Memory B cell (primary cell): ENCODE measurements around the gene TBL2.
"Not testable (repeated sequence)": the region's sequence is repeated elsewhere in the genome, so short reads cannot be mapped to it uniquely, and the experiment has no call there.

Experiments
- ATAC-seq: fragments of 150-1000 bp; cut with Tn5 transposase; 2 replicates; pipeline ENCODE4 v1.10.0; 2021; ENCODE audit warnings: low read depth, mild to moderate bottlenecking, moderate library complexity
- DNase-seq, 2 donors: peaks; one replicate each; pipeline ENCODE4 v3.0.0; 2022; ENCODE audit warnings: low spot score in 2 of 2
- H3K27ac Mint-ChIP-seq: one replicate; pipeline ENCODE4 v1.8.0; 2022; ENCODE audit warnings: mild to moderate bottlenecking, moderate library complexity, mixed read lengths
- H3K27me3 Mint-ChIP-seq: one replicate; pipeline ENCODE4 v1.8.0; 2022; ENCODE audit warnings: mixed read lengths
- H3K36me3 Mint-ChIP-seq: one replicate; pipeline ENCODE4 v1.8.0; 2022; ENCODE audit warnings: mild to moderate bottlenecking, mixed read lengths
- H3K4me1 Mint-ChIP-seq: one replicate; pipeline ENCODE4 v1.8.0; 2022; ENCODE audit warnings: mixed read lengths
- H3K4me3 Mint-ChIP-seq: one replicate; pipeline ENCODE4 v1.8.0; 2022; ENCODE audit warnings: mild to moderate bottlenecking, moderate library complexity, mixed read lengths
- H3K9me3 Mint-ChIP-seq: one replicate; pipeline ENCODE4 v1.8.0; 2022; ENCODE audit warnings: mixed read lengths

The TBL2 gene

DNA sequence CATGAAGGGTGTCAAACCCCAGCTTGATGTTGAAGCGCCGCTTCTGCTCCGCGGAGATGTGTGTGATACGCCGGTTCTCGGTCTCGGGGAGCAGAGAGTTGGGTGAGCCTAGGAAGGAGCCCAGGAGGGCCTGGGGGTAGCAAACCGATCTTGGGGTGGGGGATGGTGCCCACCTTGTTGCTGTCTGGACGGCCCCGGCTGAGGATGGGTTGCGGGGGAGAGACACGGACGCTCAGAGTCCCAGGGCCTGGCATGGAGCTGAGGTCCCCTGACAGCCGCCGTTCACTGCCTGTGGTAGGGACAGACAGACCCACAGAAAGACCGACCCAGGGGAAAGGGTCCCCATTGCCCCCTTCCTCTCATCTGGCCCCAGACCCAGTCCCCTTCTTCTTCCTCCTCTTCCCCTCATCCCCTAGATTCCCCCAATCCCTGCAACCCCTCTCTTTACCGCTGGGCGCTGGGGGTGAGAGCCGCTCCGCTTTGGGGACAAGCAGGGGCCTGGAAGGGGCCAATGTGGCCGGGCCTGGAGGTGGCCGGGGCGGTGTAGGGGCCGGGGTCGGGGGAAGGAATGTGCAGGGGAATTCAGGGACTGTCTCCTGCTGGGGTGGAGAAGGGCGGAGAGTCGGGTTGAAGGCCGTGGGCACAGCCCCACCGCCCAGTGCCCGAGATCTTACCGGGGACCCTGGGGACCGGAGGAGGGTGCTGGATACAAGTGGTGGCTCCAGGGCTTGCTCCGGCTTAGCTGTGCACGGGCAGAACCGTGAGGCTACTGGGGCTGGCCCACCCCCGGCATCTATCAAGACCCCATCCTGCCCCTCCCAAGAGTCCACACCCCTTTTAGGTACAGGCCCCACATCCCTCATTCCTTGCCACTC is 18.0 kb upstream of the TBL2 start:
- Mint-ChIP-seq H3K4me3 (no peak overlapping the region), H3K9me3 (no peaks in the 10 kb centered on the region), H3K36me3 (peaks cover 2% of the 10 kb centered on the region), H3K27ac (no peak overlapping the region), H3K27me3 (peaks cover 22% of the 10 kb centered on the region), H3K4me1 (no peaks in the 10 kb centered on the region)
- DNase-seq (no peak), ATAC-seq (no peak)

GRCh38 chr7:73595358-73595757 is 17.0 kb upstream of the TBL2 start:
- Mint-ChIP-seq H3K27me3 (peaks cover 23% of the 10 kb centered on the region), H3K27ac (no peak overlapping the region), H3K36me3 (peaks cover 2% of the 10 kb centered on the region), H3K4me3 (no peak overlapping the region), H3K9me3 (no peaks in the 10 kb centered on the region), H3K4me1 (no peaks in the 10 kb centered on the region)
- no peak for ATAC-seq
- no peak for DNase-seq

GRCh38 chr7:73593207-73594045 is 15.0 kb upstream of the TBL2 start:
- no peaks in the 10 kb centered on the region for H3K9me3 Mint-ChIP-seq
- H3K36me3 Mint-ChIP-seq = peaks cover 2% of the 10 kb centered on the region
- peaks cover 14% of the 10 kb centered on the region for H3K27me3 Mint-ChIP-seq
- no peak overlapping the region for H3K27ac Mint-ChIP-seq
- no peaks in the 10 kb centered on the region for H3K4me1 Mint-ChIP-seq
- H3K4me3 Mint-ChIP-seq = no peak overlapping the region
- no peak for ATAC-seq
- no peak for DNase-seq

DNA sequence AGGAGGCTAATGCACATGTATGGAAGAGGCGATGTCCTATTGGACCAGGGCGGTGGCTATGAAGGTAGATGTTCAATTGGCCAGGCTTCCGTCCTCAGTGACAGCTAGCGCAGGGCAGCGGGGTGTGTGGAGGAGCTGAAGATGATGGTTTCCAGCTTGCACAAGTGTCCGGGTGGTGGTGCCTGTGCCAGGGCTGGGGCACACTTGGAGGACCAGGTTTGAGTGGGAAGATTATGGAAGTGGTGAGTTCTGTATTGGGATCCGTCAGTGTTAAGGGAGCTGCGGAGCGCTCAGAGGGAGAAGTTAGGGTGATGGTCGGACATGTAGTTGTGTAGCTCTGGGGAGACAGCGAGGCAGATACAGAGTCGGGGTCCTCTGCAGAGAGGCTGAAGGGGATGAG is 8.5 kb upstream of the TBL2 start:
- Mint-ChIP-seq H3K36me3 (no peaks in the 10 kb centered on the region), H3K4me1 (peaks cover 6% of the 10 kb centered on the region), H3K4me3 (no peak overlapping the region), H3K27me3 (peaks cover 3% of the 10 kb centered on the region), H3K9me3 (no peaks in the 10 kb centered on the region), H3K27ac (no peak overlapping the region)
- no peak for ATAC-seq
- DNase-seq = no peak

DNA sequence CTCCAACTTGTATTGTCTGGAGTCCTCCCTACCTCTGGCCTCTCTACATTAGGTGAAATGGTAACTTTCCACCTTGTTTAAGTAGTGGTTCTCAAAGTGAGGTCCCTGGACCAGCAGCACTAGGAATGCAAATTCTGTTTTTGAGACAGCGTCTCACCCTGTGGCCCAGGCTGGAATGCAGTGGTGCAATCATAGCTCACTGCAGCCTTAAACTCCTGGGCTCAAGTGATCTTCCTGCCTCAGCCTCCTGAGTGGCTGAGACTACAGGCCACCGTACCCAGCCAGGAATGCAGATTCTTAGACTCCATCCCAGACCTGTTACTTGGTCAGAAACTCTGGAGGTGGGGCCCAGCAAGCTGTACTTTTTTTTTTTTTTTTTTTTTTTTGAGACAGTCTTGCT is 6.8 kb upstream of the TBL2 start:
- Mint-ChIP-seq H3K36me3 (no peaks in the 10 kb centered on the region), H3K4me1 (peaks cover 6% of the 10 kb centered on the region), H3K9me3 (no peaks in the 10 kb centered on the region), H3K27me3 (no peaks in the 10 kb centered on the region), H3K4me3 (no peak overlapping the region), H3K27ac (no peak overlapping the region)
- DNase-seq (no peak), ATAC-seq (no peak)

- H3K9me3 Mint-ChIP-seq = no peaks in the 10 kb centered on the region
- DNase-seq (no peak), ATAC-seq (no peak)
- no peaks in the 10 kb centered on the region for H3K27me3 Mint-ChIP-seq
- peaks cover 10% of the 10 kb centered on the region for H3K4me1 Mint-ChIP-seq
- H3K4me3 Mint-ChIP-seq = no peak overlapping the region
- H3K36me3 Mint-ChIP-seq = no peaks in the 10 kb centered on the region
- H3K27ac Mint-ChIP-seq = no peak overlapping the region
These were observed 4.4 kb upstream of the TBL2 start for GRCh38 chr7:73582664-73583202.

DNA sequence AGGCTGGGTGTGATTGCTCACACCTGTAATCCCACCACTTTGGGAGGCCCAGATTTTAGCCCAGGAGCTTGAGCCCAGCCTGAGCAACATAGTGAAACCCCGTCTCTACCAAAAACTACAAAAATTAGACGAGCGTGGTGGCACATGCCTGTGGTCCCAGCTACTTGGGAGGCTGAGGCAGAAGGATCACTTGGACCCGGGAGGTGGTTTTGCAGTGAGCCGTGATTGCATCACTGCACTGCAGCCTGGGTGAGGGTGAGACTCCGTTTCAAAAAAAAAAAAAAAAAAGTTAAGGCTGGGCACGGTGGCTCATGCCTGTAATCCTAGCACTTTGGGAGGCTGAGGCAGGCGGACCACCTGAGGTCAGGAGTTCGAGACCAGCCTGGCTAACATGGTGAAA is 2.6 kb upstream of the TBL2 start:
- H3K4me3 Mint-ChIP-seq, H3K36me3 Mint-ChIP-seq, H3K9me3 Mint-ChIP-seq, DNase-seq, H3K27me3 Mint-ChIP-seq, H3K27ac Mint-ChIP-seq, ATAC-seq: not testable (repeated sequence)
- peaks cover 16% of the 10 kb centered on the region for H3K4me1 Mint-ChIP-seq

GRCh38 chr7:73577627-73578341 is 595 bp downstream of the TBL2 start:
- Mint-ChIP-seq H3K36me3 (peaks cover 3% of the 10 kb centered on the region), H3K4me1 (peaks cover 18% of the 10 kb centered on the region), H3K9me3 (no peaks in the 10 kb centered on the region), H3K27me3 (no peaks in the 10 kb centered on the region), H3K27ac (peak overlapping the region; percentile 93), H3K4me3 (peak overlapping the region; percentile 91)
- ATAC-seq (no peak), DNase-seq (no peak)

DNA sequence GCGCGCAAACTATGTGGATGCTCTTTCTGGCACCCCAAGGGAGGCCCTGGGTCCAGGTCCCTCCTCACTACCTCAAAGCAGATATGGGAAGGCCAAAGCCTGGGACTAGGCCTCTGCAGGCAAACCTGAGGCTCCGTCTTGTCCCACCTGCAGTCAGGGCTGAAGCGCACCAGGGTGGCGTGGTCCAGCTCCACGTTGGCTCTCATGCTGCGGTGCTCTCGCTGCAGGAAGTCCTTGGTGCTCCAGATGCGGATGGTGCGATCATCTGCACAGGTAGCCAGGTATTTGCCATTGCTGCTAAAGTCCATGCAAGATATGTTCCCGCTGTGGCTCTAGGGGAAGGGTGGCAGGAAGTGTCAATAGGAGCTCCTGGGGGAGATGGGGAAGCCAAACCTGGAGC is 4.6 kb downstream of the TBL2 start:
- Mint-ChIP-seq H3K4me3 (no peak overlapping the region), H3K9me3 (no peaks in the 10 kb centered on the region), H3K36me3 (peaks cover 21% of the 10 kb centered on the region), H3K27ac (no peak overlapping the region), H3K27me3 (no peaks in the 10 kb centered on the region), H3K4me1 (peaks cover 13% of the 10 kb centered on the region)
- ATAC-seq = no peak
- no peak for DNase-seq

DNA sequence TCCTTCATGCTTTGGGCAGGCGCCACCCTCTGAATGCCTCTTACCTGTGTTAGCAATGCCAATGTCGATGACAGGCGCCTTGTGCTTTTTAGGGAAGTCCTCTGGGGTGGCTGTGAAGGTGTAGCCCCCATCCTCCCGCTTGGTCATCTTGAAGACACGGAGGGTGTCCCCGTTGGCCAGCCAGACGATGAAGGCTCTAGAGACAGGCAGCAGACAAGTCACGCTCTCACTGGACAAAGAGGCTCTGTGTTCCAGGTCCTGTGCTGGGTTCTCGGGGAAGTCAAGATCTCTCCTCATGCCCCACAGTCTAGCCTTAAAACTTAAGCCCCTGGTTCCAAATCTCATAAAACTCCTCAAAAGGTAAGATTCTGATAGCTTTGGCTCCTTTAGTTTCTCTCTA is 5.1 kb downstream of the TBL2 start:
- peaks cover 13% of the 10 kb centered on the region for H3K4me1 Mint-ChIP-seq
- peaks cover 21% of the 10 kb centered on the region for H3K36me3 Mint-ChIP-seq

DNA sequence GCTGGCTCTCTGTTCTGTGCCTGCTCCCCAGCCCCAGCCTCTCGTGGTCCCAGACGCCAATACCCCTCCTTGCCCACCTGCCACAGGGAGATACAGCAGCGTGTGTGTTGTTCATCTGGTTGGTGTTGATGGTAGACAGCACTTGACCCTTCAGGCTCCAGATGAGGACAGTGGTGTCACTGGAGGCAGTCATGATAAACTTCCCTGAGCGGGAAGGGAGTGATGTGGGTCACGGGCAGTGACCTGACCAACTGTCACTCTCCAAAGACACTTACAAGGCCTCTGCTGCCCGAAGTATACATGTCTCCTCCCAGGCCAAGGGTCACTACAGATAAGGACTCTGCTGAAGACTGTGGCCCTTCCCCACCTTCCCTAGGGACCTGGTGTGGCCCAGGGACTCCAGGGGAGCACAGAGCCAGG is 5.6 kb downstream of the TBL2 start:
- H3K27ac Mint-ChIP-seq = no peak overlapping the region
- ATAC-seq (no peak), DNase-seq (no peak)
- peaks cover 21% of the 10 kb centered on the region for H3K36me3 Mint-ChIP-seq
- peaks cover 11% of the 10 kb centered on the region for H3K4me1 Mint-ChIP-seq
- H3K27me3 Mint-ChIP-seq = no peaks in the 10 kb centered on the region
- H3K4me3 Mint-ChIP-seq = no peak overlapping the region
- no peaks in the 10 kb centered on the region for H3K9me3 Mint-ChIP-seq

More for the DNA sequence above, 5.1 kb downstream of the TBL2 start:
- Mint-ChIP-seq H3K9me3 (no peaks in the 10 kb centered on the region), H3K27me3 (no peaks in the 10 kb centered on the region), H3K27ac (no peak overlapping the region), H3K4me3 (no peak overlapping the region)
- DNase-seq (no peak), ATAC-seq (no peak)

- Mint-ChIP-seq H3K4me1 (peaks cover 9% of the 10 kb centered on the region), H3K4me3 (no peak overlapping the region), H3K27ac (no peak overlapping the region), H3K9me3 (no peaks in the 10 kb centered on the region), H3K36me3 (peaks cover 21% of the 10 kb centered on the region), H3K27me3 (no peaks in the 10 kb centered on the region)
- ATAC-seq (no peak), DNase-seq (no peak)
These were observed 7.4 kb downstream of the TBL2 start for GRCh38 chr7:73570977-73571376.

DNA sequence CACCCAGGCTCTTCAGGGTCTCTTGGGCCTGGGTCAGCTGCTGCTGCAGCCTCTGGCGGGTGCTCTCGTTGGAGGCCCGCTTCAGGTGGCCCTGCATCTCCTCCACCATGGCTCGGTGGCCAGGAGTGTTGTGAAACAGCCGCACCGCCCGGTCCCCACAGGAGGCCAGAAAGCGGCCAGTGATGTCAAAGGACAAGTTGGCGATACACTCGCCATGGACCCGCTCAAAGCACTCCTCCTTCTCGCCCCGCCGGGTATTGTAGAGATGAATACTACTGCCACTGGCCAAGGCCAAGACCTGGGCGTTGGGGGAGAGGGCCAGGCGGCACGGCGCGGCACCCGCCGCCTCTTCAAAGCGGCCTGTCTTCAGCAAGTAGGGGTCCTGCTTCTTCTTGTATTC is 7.9 kb downstream of the TBL2 start:
- H3K36me3 Mint-ChIP-seq = peaks cover 21% of the 10 kb centered on the region
- DNase-seq (no peak), ATAC-seq (no peak)
- H3K4me3 Mint-ChIP-seq = no peak overlapping the region
- peaks cover 9% of the 10 kb centered on the region for H3K4me1 Mint-ChIP-seq
- no peaks in the 10 kb centered on the region for H3K27me3 Mint-ChIP-seq
- no peak overlapping the region for H3K27ac Mint-ChIP-seq
- H3K9me3 Mint-ChIP-seq = no peaks in the 10 kb centered on the region
